OCI-LY1 (cell line): ENCODE results near the gene KRT80.

Experiments
- H2AFZ ChIP-seq: fragments of 200-600 bp; sonication (generic), shearing (Covaris generic); 2 replicates; pipeline ENCODE4 v1.6.0; 2014; ENCODE audit warnings: antibody characterized with exemption, mild to moderate bottlenecking, low read length
- H3F3A ChIP-seq: fragments of 200-600 bp; sonication (generic), shearing (Covaris generic); 2 replicates; pipeline ENCODE4 v1.6.0; 2014; ENCODE audit warnings: mild to moderate bottlenecking, antibody characterized with exemption, low read length, moderate library complexity; ENCODE audit not compliant: insufficient read depth
- H3K27ac ChIP-seq: fragments of 200-600 bp; sonication (generic); 2 replicates; pipeline ENCODE4 v1.5.1; 2014; ENCODE audit warnings: low read length, mixed run types, mild to moderate bottlenecking, low read depth; ENCODE audit not compliant: poor library complexity, severe bottlenecking
- H3K27me3 ChIP-seq: fragments of 200-600 bp; sonication (generic); 2 replicates; pipeline ENCODE4 v1.6.0; 2014; ENCODE audit warnings: antibody characterized with exemption, mild to moderate bottlenecking, low read length, moderate library complexity; ENCODE audit not compliant: insufficient read depth
- H3K36me3 ChIP-seq: fragments of 200-600 bp; sonication (generic); 2 replicates; pipeline ENCODE4 v1.6.1; 2014; ENCODE audit warnings: mild to moderate bottlenecking, antibody characterized with exemption, low read length, moderate library complexity, mixed read lengths; ENCODE audit not compliant: insufficient read depth
- H3K4me1 ChIP-seq: fragments of 200-600 bp; sonication (generic); 2 replicates; pipeline ENCODE4 v1.5.1; 2014; ENCODE audit warnings: mild to moderate bottlenecking, low read length, moderate library complexity; ENCODE audit not compliant: insufficient read depth, severe bottlenecking
- H3K4me2 ChIP-seq: fragments of 200-600 bp; sonication (generic), shearing (Covaris generic); 2 replicates; pipeline ENCODE4 v1.6.1; 2014; ENCODE audit warnings: low read length
- H3K4me3 ChIP-seq: fragments of 200-600 bp; sonication (generic); 2 replicates; pipeline ENCODE4 v1.5.1; 2014; ENCODE audit warnings: low read length, low read depth, mild to moderate bottlenecking, mixed read lengths; ENCODE audit not compliant: poor library complexity, severe bottlenecking
- H3K79me2 ChIP-seq: fragments of 200-600 bp; shearing (Covaris generic); 2 replicates; pipeline ENCODE4 v1.6.1; 2016; ENCODE audit warnings: mixed run types, low read length, mixed read lengths; ENCODE audit not compliant: insufficient read depth
- H3K9ac ChIP-seq: fragments of 200-600 bp; sonication (generic), shearing (Covaris generic); 2 replicates; pipeline ENCODE4 v1.6.1; 2014; ENCODE audit warnings: mild to moderate bottlenecking, low read length, mixed read lengths
- H3K9me2 ChIP-seq: fragments of 200-600 bp; sonication (generic), shearing (Covaris generic); 2 replicates; pipeline ENCODE4 v1.6.1; 2014; ENCODE audit warnings: low read depth, mild to moderate bottlenecking, low read length, mixed read lengths
- H3K9me3 ChIP-seq: fragments of 200-600 bp; shearing (Covaris generic); 2 replicates; pipeline ENCODE4 v1.6.1; 2014; ENCODE audit warnings: low read length, mixed read lengths
- H4K20me1 ChIP-seq: fragments of 200-600 bp; sonication (generic), shearing (Covaris generic); 2 replicates; pipeline ENCODE4 v1.6.0; 2016; ENCODE audit warnings: mild to moderate bottlenecking, low read length; ENCODE audit not compliant: insufficient read depth
- CTCF ChIP-seq: fragments of 200-600 bp; sonication (generic), shearing (Covaris generic); IDR thresholded peaks from 2 replicates; pipeline ENCODE4 v1.5.1; 2017; ENCODE audit warnings: mild to moderate bottlenecking, antibody characterized with exemption, low read length, moderate library complexity, mixed read lengths
- EZH2 ChIP-seq: fragments of 200-600 bp; sonication (generic), shearing (Covaris generic); IDR thresholded peaks from 2 replicates; pipeline ENCODE4 v1.8.0; 2017; ENCODE audit warnings: borderline replicate concordance, mixed run types, mild to moderate bottlenecking, antibody characterized with exemption, low read length, moderate library complexity, mixed read lengths

Gene KRT80

GRCh38 chr12:52234223-52234810 is 42.5 kb upstream of the KRT80 start:
- TF ChIP-seq CTCF (no peak), EZH2 (no peak)
- Histone ChIP-seq H2AFZ (no peak overlapping the region), H3K9me2 (no peaks in the 10 kb centered on the region), H3K27ac (no peak overlapping the region), H3K36me3 (no peaks in the 10 kb centered on the region), H3K4me1 (no peaks in the 10 kb centered on the region), H3K79me2 (no peaks in the 10 kb centered on the region), H3F3A (no peaks in the 10 kb centered on the region), H3K9ac (no peak overlapping the region), H3K4me3 (no peak overlapping the region), H3K4me2 (no peak overlapping the region), H3K9me3 (no peaks in the 10 kb centered on the region), H4K20me1 (no peaks in the 10 kb centered on the region), H3K27me3 (no peaks in the 10 kb centered on the region)

GRCh38 chr12:52233462-52234207 is 41.8 kb upstream of the KRT80 start:
- no peaks in the 10 kb centered on the region for H3F3A ChIP-seq
- no peak overlapping the region for H3K27ac ChIP-seq
- H3K4me1 ChIP-seq: no peaks in the 10 kb centered on the region
- no peaks in the 10 kb centered on the region for H4K20me1 ChIP-seq
- no peaks in the 10 kb centered on the region for H3K9me3 ChIP-seq
- no peaks in the 10 kb centered on the region for H3K79me2 ChIP-seq
- no peaks in the 10 kb centered on the region for H3K36me3 ChIP-seq
- no peak overlapping the region for H3K9ac ChIP-seq
- H3K4me2 ChIP-seq: no peak overlapping the region
- TF ChIP-seq CTCF: no peak
- no peak for TF ChIP-seq EZH2
- no peak overlapping the region for H2AFZ ChIP-seq
- no peaks in the 10 kb centered on the region for H3K9me2 ChIP-seq
- H3K27me3 ChIP-seq: no peaks in the 10 kb centered on the region
- H3K4me3 ChIP-seq: no peak overlapping the region

- no peaks in the 10 kb centered on the region for H3K27me3 ChIP-seq
- H3K36me3 ChIP-seq: no peaks in the 10 kb centered on the region
- H2AFZ ChIP-seq: no peak within 1 kb of the TSS
- H3F3A ChIP-seq: no peaks in the 10 kb centered on the region
- H3K9me2 ChIP-seq: no peaks in the 10 kb centered on the region
- H3K4me2 ChIP-seq: no peak within 1 kb of the TSS
- no peaks in the 10 kb centered on the region for H3K79me2 ChIP-seq
- H3K9ac ChIP-seq: no peak within 1 kb of the TSS
- H3K9me3 ChIP-seq: no peaks in the 10 kb centered on the region
- H3K4me3 ChIP-seq: no peak within 1 kb of the TSS
- no peak within 1 kb of the TSS for H3K27ac ChIP-seq
- TF ChIP-seq CTCF (no peak), EZH2 (no peak)
- no peaks in the 10 kb centered on the region for H4K20me1 ChIP-seq
- no peaks in the 10 kb centered on the region for H3K4me1 ChIP-seq
These were observed 41.1 kb upstream of the KRT80 start, which contains the start of gene KRT7 for GRCh38 chr12:52232674-52233461. Gene KRT7 (plus strand): TSS chr12:52233243. CDS start chr12:52233297, 54 bp downstream.
